Spleen (tissue), 11 donors: ENCODE data around the gene CFP. TPM values are rescaled to one million over a fixed set of nuclear protein-coding genes. Genes with fewer than 3 reads are reported as not detected.
"Not testable (repeated sequence)": the region's sequence is repeated elsewhere in the genome, so short reads cannot be mapped to it uniquely, and the experiment has no call there.

ENCODE experiments used
- DNase-seq: peaks from one replicate; pipeline ENCODE4 v3.0.0-alpha.2; 2020
- H3K27ac ChIP-seq, 8 donors: fragments of 200-600 bp; sonication (generic) in 7 of 8; 1 replicate in 4 of 8; 2 replicates in 4 of 8; pipeline versions ENCODE4 v1.5.0 to v1.8.0; 2016 to 2021; ENCODE audit warnings: inconsistent platforms in 4 of 8, mild to moderate bottlenecking in 4 of 8, moderate library complexity in 1 of 8
- H3K27me3 ChIP-seq, 7 donors: fragments of 200-600 bp; sonication (generic) in 6 of 7; replicated peaks in 1 of 7; 1 replicate in 4 of 7; 2 replicates in 3 of 7; pipeline versions ENCODE4 v1.5.0 to v1.8.0; 2016 to 2021; ENCODE audit warnings: inconsistent platforms in 3 of 7, mild to moderate bottlenecking in 1 of 7
- H3K36me3 ChIP-seq, 6 donors: fragments of 200-600 bp; sonication (generic) in 5 of 6; 1 replicate in 4 of 6; 2 replicates in 2 of 6; pipeline versions ENCODE4 v1.5.0 to v1.8.0; 2016 to 2021; ENCODE audit warnings: inconsistent platforms in 2 of 6
- H3K4me1 ChIP-seq, 6 donors: fragments of 200-600 bp; sonication (generic) in 5 of 6; 1 replicate in 3 of 6; 2 replicates in 3 of 6; pipeline versions ENCODE4 v1.5.0 to v1.8.0; 2016 to 2021; ENCODE audit warnings: inconsistent platforms in 3 of 6
- H3K4me3 ChIP-seq, 8 donors: fragments of 200-600 bp; sonication (generic) in 7 of 8; 1 replicate in 4 of 8; 2 replicates in 4 of 8; pipeline versions ENCODE4 v1.5.0 to v1.8.0; 2016 to 2021; ENCODE audit warnings: inconsistent platforms in 4 of 8, mild to moderate bottlenecking in 4 of 8, moderate library complexity in 2 of 8
- H3K9me3 ChIP-seq, 8 donors: fragments of 200-600 bp; sonication (generic) in 7 of 8; 1 replicate in 4 of 8; 2 replicates in 4 of 8; pipeline versions ENCODE4 v1.5.0 to v1.8.0; 2016 to 2021; ENCODE audit warnings: inconsistent platforms in 4 of 8
- POLR2A ChIP-seq, 3 donors: fragments of 450-650 bp; IDR thresholded peaks; one replicate each; pipeline ENCODE4 v1.5.1; 2017; ENCODE audit warnings: antibody characterized with exemption in 3 of 3, mild to moderate bottlenecking in 1 of 3
- POLR2AphosphoS5 ChIP-seq, 3 donors: sonication (generic); formaldehyde crosslinking; IDR thresholded peaks; one replicate each; pipeline ENCODE4 v1.5.1; 2017; ENCODE audit warnings: antibody characterized with exemption in 3 of 3
- WGBS, 5 donors: extraction: QIAGEN DNeasy Blood & Tissue Kit in 3 of 5; methylation state at CpG; one replicate each; pipeline versions ENCODE4 v1.1.5 to v1.1.7; 2013 to 2018; 5-methylcytosine and 5-hydroxymethylcytosine counted together
- intact Hi-C: fragments of 100-400 bp; cut with DNase I; formaldehyde crosslinking; loops from one replicate; pipeline ENCODE4 v1.15.0; 2023; ENCODE audit warnings: low total_unique reads
- polyA plus RNA-seq, 3 donors: library from polyadenylated mRNA; stranded (reverse); fragments of 200-250 nt; gene quantifications; one replicate each; pipeline ENCODE4 v1.2.1, GENCODE V29; 2013
- total RNA-seq, 7 donors: library from RNA; depleted of rRNA in 3 of 7; stranded (reverse); fragments of >200 nt in 3 of 7; fragmentation: NEBNext Ultra II Directional in 4 of 7; extraction: Animal tissue kit (Norgen Biotek cat#: 25700) in 4 of 7; gene quantifications; one replicate each; pipeline versions ENCODE4 v1.1.0 to v1.2.1, GENCODE V29; 2016 to 2021
- TF ChIP-seq, protein P1 (sequence below), 11 experiments: fragments of 200-600 bp in 7 of 11; fragments of 450-650 bp in 4 of 11; sonication (generic) in 4 of 11; IDR thresholded peaks in 8 of 11; conservative IDR thresholded peaks in 3 of 11; 1 replicate in 7 of 11; 2 replicates in 4 of 11; pipeline versions ENCODE4 v1.4.0 to v1.8.0; 2016 to 2021; ENCODE audit warnings: antibody characterized with exemption in 11 of 11, inconsistent platforms in 4 of 11, mild to moderate bottlenecking in 1 of 11
- donor health status: healthy with polysubstance abuse.
- donor health status: DM: no; HTN: no; CAD: no; lungs with moderate emphysema.
- donor health status: DM: no; HTN: no; CAD: no.
- donor health status: Bipolar disorder and iron deficiency.
- donor health status: healthy.
- donor health status: DM: no; HTN: no; CAD: no.
- donor health status: DM: yes; HTN: yes; CAD: no.

Gene CFP
- total and polyA plus RNA-seq, 10 donors, result 25.3 to 180 (median 115) TPM

DNA sequence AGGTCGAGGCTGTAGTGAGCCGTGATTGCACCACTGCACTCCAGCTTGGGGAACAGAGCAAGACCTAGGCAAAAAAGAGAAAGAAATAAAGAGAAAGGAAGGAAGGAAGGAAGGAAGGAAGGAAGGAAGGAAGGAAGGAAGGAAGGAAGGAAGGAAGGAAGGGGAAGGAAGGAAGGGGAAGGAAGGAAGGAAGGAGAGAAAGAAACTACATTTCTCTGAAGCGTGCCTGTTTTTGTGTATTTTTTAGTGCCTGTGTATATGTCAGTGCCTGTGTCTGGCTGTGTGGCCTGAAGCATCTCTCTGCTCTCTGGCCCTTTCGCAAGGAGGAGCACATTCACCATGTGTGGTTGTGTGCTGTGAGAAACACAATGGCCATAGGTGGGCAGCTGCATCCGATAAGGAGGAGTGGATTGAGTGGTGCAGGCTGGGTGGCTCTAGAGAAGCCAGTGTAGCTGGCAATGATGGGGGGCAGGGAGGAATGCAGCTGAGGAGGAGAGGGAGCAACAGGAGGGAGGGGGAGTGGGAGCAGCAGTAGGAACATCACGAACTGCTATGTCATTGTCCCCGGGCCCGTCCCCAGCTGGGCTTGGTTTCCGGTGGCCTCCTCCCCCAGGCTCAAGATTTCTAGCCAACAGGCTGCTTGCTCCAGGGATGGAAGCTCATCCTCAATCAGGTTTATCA lies 21.5 kb downstream of the CFP start:
- Histone ChIP-seq H3K4me1 (no peaks in the 10 kb centered on the region), H3K9me3 (no peaks in the 10 kb centered on the region), H3K27me3 (peaks cover 0 to 2% (median 0%) of the 10 kb centered on the region in 7 donors), H3K36me3 (no peaks in the 10 kb centered on the region), H3K27ac (peak overlapping the region in 1 of 8 donors; percentile 53), H3K4me3 (no peak overlapping the region)
- no peak for DNase-seq
- WGBS, 5 donors, result 31 to 65% (median 46%) methylated on average over 8 to 9 of the region's 9 CpGs
- intact Hi-C loops, result no loop called here
- TF ChIP-seq, protein P1, sequence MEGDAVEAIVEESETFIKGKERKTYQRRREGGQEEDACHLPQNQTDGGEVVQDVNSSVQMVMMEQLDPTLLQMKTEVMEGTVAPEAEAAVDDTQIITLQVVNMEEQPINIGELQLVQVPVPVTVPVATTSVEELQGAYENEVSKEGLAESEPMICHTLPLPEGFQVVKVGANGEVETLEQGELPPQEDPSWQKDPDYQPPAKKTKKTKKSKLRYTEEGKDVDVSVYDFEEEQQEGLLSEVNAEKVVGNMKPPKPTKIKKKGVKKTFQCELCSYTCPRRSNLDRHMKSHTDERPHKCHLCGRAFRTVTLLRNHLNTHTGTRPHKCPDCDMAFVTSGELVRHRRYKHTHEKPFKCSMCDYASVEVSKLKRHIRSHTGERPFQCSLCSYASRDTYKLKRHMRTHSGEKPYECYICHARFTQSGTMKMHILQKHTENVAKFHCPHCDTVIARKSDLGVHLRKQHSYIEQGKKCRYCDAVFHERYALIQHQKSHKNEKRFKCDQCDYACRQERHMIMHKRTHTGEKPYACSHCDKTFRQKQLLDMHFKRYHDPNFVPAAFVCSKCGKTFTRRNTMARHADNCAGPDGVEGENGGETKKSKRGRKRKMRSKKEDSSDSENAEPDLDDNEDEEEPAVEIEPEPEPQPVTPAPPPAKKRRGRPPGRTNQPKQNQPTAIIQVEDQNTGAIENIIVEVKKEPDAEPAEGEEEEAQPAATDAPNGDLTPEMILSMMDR (IDR thresholded peaks at IDR 0.05 in 8 of 11, conservative IDR thresholded peaks at IDR 0.05 in 3 of 11), result no peak
- TF ChIP-seq POLR2AphosphoS5 (IDR thresholded peaks at IDR 0.05), result no peak
- no peak for TF ChIP-seq POLR2A (IDR thresholded peaks at IDR 0.05)

DNA sequence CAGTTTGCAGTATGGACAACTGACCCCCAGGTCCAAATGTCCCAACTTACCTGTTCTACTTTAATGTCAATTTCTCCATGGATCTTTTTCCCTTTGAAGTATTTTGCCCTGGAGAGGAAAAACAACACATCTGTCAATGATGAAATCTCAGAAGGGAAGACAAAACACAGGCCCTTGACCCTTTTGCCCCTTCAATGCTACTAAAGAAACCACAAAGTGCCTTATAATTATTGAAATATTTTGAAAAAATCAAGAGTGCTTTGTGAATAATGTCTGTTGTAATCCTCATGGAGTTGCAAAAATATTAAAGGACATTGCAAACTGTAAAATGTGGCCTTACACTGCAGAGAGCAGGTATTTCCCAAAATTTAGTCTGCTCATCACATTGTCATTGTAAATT lies 22.6 kb downstream of the CFP start:
- H3K4me3 ChIP-seq, result no peak overlapping the region
- H3K27me3 ChIP-seq, result no peaks in the 10 kb centered on the region
- TF ChIP-seq POLR2AphosphoS5 (IDR thresholded peaks at IDR 0.05), result no peak
- no peak for TF ChIP-seq POLR2A (IDR thresholded peaks at IDR 0.05)
- TF ChIP-seq, protein P1 (IDR thresholded peaks at IDR 0.05 in 8 of 11, conservative IDR thresholded peaks at IDR 0.05 in 3 of 11), result no peak
- no peak for DNase-seq
- H3K4me1 ChIP-seq, result no peaks in the 10 kb centered on the region
- H3K9me3 ChIP-seq, result no peaks in the 10 kb centered on the region
- H3K27ac ChIP-seq, result no peak overlapping the region
- intact Hi-C loops, result no loop called here
- no peaks in the 10 kb centered on the region for H3K36me3 ChIP-seq

DNA sequence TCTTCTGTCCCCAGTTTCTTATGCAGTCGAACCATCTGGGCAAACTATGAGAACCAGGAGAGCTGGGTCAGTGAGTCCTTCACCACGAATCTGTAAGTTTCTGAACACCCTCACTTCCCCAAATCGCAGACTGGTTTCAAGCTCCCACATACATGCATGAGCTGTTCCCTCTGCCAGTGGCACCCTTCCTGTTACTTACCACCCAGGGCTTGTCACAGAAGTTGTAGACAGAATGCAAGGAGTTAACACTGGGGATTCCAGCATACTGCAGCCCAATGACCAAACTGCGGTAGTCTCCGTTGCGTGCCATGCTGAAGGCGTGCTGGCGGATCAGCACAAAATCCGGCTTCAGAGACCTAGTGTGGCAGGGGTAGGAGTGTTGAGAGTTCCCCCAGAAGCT lies 24.7 kb downstream of the CFP start:
- WGBS, 5 donors, result 65 to 74% (median 71%) methylated on average over 6 to 9 of the region's 9 CpGs
- TF ChIP-seq, protein P1 (IDR thresholded peaks at IDR 0.05 in 8 of 11, conservative IDR thresholded peaks at IDR 0.05 in 3 of 11), result no peak
- TF ChIP-seq POLR2A (IDR thresholded peaks at IDR 0.05), result no peak
- H3K27ac ChIP-seq, result no peak overlapping the region
- no peaks in the 10 kb centered on the region for H3K27me3 ChIP-seq
- H3K4me3 ChIP-seq, result no peak overlapping the region
- H3K9me3 ChIP-seq, result peaks cover 0 to 19% (median 5%) of the 10 kb centered on the region in 8 donors
- intact Hi-C loops, result no loop called here
- H3K36me3 ChIP-seq, result no peaks in the 10 kb centered on the region
- no peak for DNase-seq
- H3K4me1 ChIP-seq, result no peaks in the 10 kb centered on the region

DNA sequence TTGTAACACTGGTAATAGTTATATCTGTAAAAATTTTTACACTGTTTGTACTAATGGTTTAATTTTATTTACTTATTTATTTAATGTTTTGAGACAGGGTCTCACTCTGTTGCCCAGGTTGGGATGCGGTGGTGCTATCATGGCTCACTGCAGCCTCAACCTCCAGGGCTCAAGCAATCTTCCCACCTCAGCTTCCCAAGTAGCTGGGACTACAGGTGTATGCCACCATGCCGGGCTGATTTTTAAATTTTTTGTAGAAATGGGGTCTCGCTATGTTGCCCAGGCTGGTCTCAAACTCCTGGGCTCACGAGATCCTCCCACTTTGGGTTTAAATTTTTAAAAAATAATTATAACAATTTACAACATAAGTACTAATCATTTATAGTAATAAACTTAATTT lies 26.6 kb downstream of the CFP start:
- H3K4me3 ChIP-seq, result not testable (repeated sequence)
- WGBS, 5 donors, result 89 to 100% (median 95%) methylated on average over 4 of the region's 4 CpGs
- peaks cover 0 to 38% (median 15%) of the 10 kb centered on the region in 8 donors for H3K9me3 ChIP-seq

More for the DNA sequence above, 26.6 kb downstream of the CFP start:
- H3K36me3 ChIP-seq, DNase-seq, H3K4me1 ChIP-seq, intact Hi-C loops, H3K27me3 ChIP-seq, H3K27ac ChIP-seq: not testable (repeated sequence)
